ENCODE data around the gene WWTR1.

DNA sequence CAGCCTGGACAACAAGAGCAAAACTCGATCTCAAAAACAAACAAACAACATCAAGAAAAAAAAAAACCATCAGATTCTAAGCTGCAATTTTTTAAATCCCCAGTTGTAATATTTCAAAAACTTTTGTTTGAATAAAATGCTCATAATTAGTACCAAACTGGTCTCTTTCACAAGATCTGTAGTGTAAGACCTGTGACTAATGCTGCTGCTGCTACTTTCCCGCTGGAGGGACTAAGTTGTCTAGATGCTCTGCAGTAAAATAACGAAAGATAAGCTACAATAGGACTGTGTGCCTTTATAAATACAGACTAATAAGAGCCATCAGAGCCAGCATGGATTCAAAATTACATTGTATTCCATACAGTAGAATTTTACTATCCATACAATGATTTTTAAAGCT lies 137.9 kb downstream of the WWTR1 start:
- TF ChIP-seq, protein P1, sequence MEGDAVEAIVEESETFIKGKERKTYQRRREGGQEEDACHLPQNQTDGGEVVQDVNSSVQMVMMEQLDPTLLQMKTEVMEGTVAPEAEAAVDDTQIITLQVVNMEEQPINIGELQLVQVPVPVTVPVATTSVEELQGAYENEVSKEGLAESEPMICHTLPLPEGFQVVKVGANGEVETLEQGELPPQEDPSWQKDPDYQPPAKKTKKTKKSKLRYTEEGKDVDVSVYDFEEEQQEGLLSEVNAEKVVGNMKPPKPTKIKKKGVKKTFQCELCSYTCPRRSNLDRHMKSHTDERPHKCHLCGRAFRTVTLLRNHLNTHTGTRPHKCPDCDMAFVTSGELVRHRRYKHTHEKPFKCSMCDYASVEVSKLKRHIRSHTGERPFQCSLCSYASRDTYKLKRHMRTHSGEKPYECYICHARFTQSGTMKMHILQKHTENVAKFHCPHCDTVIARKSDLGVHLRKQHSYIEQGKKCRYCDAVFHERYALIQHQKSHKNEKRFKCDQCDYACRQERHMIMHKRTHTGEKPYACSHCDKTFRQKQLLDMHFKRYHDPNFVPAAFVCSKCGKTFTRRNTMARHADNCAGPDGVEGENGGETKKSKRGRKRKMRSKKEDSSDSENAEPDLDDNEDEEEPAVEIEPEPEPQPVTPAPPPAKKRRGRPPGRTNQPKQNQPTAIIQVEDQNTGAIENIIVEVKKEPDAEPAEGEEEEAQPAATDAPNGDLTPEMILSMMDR (IDR thresholded peaks at IDR 0.05 in 4 of 5, conservative IDR thresholded peaks at IDR 0.05 in 1 of 5): no peak
- no peak for TF ChIP-seq POLR2A (IDR thresholded peaks at IDR 0.05)
